ENCODE measurements around the gene CNIH3. TPM values are rescaled to one million over a fixed set of nuclear protein-coding genes. Genes with fewer than 3 reads are reported as not detected.

CNIH3 gene
- polyA plus RNA-seq, 3 donors, result 9.6 to 9.9 (median 9.8) TPM

- no peak for DNase-seq (ENCODE audit: low read depth in 3 of 3, low spot score in 2 of 3)
Measured at GRCh38 chr1:224713228-224713627, 97.1 kb downstream of the CNIH3 start.

GRCh38 chr1:224714553-224714952 lies 98.4 kb downstream of the CNIH3 start:
- no peak for DNase-seq (ENCODE audit: low read depth in 3 of 3, low spot score in 2 of 3)

DNA sequence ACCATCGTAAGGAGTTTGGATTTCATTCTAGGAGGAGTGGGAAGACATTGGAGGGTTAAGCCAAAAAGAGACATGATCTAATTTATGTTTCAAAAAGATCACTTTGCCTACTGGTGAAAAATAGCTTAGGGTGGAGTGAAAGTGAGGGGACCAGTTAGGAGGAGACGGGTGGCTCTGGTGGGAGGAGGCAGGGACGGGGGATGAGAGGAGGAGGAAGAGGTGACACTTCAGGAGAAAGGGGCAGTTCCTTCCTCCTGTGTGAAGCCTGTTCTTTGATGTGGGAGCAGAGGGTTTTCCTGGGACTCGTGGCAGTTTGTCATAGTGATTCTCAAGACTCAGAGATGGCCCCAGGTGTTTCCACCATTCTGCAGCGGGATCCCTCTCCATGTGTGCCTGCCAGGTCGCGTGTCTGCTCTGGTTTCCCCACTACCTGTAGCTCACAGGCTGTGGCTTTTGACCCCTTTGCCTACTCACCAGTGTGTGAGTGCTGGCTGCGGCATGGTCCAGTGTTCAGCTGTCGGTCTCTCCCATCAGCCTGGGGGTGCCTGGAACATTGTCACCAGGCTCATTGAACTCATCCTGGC lies 102.4 kb downstream of the CNIH3 start:
- no peak for DNase-seq (ENCODE audit: low read depth in 3 of 3, low spot score in 2 of 3)

DNA sequence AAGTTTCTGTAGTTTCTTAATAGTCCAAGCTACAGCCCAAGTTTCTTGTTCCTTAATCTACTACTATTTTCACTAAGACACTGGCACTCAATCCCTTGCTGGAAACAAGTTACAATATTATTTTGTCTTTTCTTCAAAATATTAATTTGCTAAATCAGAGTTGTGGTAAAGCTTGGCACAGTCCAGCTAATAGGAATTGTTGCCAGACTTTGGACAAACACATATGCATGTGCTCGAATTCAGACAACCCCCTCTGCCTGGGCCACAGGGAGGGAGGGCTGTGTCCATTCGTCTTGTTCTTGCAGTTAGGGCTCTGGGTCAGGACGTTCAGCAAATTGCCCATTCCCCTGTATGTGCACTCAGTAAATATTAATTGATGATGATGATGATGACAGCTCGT lies 103.6 kb downstream of the CNIH3 start:
- DNase-seq (ENCODE audit: low read depth in 3 of 3, low spot score in 2 of 3), result no peak

GRCh38 chr1:224720216-224720615 lies 104.1 kb downstream of the CNIH3 start:
- DNase-seq (ENCODE audit: low read depth in 3 of 3, low spot score in 2 of 3), result no peak

- DNase-seq (ENCODE audit: low read depth in 3 of 3, low spot score in 2 of 3), result no peak
Measured at GRCh38 chr1:224721000-224721399, 104.9 kb downstream of the CNIH3 start.

DNA sequence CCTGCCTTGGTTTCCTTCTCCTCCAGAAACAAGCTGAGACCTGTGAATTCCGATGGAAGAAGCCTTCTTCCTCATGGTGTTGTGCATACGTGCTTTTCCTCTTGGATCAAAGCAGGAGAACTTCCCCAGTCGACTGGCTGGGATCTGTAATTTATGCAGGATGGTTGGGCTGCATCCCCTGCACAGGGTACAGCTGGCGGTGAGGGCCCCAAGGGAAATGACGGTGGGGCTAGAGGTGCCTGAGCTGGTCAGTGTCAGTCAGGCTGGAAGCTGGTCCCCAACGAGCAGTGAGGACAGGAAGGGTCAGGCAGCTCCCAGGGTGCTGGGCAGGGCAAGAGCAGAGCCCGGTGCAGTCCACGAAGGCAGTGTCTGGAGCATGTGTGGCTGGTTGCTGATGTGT lies 106.7 kb downstream of the CNIH3 start:
- DNase-seq (ENCODE audit: low read depth in 3 of 3, low spot score in 2 of 3), result no peak

GRCh38 chr1:224724566-224724965 lies 108.4 kb downstream of the CNIH3 start:
- no peak for DNase-seq (ENCODE audit: low read depth in 3 of 3, low spot score in 2 of 3)

DNA sequence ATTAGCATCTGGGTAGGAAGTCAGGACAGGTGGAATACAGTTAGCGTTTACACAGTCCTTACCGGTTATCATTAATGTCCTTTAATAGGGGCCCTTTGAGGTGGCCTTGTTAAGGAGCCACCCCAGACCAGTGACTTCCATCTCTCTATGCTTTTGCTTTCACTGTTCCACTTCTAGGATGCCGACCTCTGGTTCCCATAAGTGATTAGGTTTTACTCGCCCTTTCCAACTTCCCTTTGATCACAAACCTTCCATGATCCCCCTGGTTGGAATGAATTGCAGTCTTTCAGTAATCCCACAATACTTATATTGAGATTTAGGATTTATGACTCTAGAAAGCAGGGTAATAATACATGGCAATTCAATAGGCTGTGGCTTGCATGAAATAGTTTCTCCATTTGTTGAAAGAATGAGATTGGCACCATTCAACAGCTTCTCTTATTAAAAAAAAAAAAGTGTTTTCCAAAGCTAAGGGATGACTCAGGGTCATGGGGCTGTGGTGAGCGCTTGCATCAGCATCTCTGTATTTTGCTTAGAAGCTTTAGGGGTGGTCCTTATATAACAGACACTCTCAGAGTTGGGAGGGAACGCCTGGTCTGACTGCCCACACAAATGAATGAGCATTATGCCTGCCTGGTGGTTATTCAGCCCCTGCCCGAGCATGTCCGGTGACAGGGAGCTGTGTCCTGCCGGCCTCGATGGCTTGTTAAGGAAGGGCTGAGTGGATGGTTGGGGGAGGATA lies 110.5 kb downstream of the CNIH3 start:
- no peak for DNase-seq (ENCODE audit: low read depth in 3 of 3, low spot score in 2 of 3)

GRCh38 chr1:224727351-224728289 lies 111.5 kb downstream of the CNIH3 start:
- DNase-seq (ENCODE audit: low read depth in 3 of 3, low spot score in 2 of 3), result no peak

DNA sequence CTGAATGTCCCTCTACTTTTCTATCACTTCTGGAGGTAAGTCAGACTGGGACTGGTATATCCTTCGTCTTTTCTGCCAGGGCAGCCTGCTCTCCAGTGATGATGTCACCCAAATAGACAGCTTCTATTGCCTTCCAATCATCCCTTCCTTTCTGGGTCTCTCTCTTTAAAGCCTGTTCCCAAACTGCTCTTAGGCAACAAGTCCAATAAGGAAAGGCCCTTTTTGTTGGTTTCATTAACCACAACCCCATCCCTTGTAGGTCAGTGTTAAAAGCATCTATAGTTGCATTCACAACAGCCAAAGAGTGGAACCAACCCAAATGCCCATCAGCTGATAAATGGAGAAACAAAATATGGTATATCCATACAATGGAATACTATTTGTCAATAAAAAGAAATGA lies 114.4 kb downstream of the CNIH3 start:
- DNase-seq (ENCODE audit: low read depth in 3 of 3, low spot score in 2 of 3), result no peak

DNA sequence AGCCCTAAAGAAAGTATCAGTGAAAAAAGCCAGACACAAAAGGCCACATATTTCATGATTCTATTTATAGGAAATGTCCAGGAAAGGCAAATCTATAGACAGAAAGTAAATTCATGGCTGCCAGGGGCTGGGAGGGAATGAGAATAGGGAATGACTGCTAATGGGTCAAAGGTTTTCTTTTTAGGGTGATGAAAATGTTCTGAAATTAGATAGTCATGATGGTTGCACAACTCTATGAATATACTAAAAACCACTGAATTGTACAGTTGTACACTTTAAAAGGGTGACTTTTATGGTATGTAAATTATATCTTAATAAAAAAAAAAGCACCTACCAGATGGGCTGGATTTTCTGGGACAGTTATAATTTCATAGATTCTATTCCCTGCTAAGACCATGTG lies 114.8 kb downstream of the CNIH3 start:
- no peak for DNase-seq (ENCODE audit: low read depth in 3 of 3, low spot score in 2 of 3)

DNA sequence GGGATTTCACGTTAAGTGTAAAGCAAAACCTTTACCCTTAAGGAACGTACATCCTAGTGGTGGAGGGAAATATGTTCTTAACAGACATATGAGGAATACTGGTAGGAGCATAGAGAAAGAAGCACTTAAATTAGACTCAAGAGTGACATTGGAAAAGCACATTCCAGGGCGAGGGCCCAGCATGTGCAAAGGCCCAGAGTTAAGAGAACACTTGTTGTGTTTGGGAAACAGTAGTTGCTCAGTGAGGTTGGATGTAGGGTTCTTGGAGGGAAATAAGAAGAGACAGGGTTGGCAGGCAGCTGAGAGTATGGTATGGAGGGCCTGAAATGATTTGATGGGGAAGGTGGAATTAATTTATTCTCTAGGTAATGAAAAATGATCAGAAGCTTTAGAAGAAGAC lies 115.5 kb downstream of the CNIH3 start:
- no peak for DNase-seq (ENCODE audit: low read depth in 3 of 3, low spot score in 2 of 3)

GRCh38 chr1:224732377-224733026 lies 116.4 kb downstream of the CNIH3 start:
- no peak for DNase-seq (ENCODE audit: low read depth in 3 of 3, low spot score in 2 of 3)

DNA sequence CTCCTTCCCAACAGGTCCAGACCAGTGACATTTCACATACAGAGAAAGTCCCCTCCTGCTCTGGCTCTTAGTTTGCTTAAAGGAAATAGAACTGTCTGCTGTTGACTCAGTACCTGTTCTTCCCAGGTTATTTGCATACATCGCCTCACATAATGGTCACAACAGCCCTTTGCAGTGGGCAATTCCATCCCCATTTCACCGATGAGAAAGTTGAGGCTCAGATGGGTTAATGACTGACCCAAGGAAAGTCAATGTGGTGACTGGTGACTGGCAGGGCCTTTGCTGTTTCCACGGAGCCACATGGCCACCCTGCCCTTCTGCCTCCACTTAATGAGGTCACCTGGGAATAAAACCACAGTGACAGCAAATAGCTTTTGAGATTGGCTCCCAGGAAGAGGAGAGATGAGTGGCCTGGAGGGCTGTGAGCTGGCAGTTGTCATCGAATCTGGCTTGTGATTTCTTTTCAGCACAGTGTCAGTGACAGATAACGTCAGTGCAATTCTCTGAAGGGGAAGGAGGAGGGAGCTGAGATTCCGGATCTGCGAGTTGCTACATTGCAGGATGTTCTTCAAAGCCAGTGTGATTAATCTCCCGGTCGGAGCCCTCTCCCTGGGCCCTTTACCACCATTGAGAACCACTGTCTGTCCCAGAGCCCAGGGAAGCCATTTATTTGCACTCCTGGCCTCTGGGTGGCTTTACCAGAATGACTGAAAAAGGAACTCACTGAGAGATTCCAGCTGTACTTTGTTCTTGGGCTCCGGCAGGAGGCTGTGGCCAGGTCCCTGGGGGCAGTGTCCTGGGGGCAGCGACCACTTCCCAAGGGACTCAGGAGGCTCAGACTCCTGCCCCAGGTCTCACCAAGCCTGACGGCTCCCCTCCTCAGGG lies 117.2 kb downstream of the CNIH3 start:
- DNase-seq (ENCODE audit: low read depth in 3 of 3, low spot score in 2 of 3), result no peak

- DNase-seq (ENCODE audit: low read depth in 3 of 3, low spot score in 2 of 3), result no peak
Measured at GRCh38 chr1:224734261-224734935, 118.3 kb downstream of the CNIH3 start.

- no peak for DNase-seq (ENCODE audit: low read depth in 3 of 3, low spot score in 2 of 3)
Measured at GRCh38 chr1:224735159-224735558, 119.0 kb downstream of the CNIH3 start.

DNA sequence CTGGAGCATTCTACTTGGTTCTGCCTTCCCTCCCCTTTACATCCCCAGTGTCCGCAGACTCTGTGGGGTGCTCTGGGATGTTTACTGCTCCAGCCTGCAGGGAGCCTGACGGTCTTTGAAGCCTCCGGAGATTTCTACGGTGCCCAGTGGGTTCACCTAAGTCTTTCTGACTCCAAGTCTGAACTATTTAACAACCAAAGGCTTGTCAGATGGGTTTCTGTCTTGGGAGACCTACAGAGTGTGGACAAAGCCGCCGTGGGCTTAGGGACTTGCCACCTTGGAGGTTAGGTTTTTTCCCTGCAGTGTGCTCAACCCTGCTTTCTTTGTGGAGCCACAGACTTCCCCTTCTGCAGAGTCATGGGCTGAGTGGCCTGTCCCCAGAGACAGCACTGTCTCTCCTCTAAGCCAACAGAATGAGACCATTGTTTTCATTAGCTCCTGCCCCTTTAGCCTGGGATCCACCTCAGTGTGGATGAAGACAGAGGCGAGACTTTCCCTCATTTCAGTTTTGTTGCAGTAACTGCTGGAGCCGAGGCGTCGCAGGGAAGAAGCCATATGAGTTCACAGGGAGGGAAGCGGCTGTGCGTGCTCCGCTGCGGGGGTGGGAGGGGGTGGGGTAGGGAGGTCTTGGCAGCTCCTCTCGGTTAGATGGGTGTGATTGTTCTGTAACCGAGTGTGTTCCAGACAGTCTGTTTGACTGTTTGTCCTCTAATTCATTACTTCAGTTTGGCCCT lies 120.7 kb downstream of the CNIH3 start:
- no peak for DNase-seq (ENCODE audit: low read depth in 3 of 3, low spot score in 2 of 3)

DNA sequence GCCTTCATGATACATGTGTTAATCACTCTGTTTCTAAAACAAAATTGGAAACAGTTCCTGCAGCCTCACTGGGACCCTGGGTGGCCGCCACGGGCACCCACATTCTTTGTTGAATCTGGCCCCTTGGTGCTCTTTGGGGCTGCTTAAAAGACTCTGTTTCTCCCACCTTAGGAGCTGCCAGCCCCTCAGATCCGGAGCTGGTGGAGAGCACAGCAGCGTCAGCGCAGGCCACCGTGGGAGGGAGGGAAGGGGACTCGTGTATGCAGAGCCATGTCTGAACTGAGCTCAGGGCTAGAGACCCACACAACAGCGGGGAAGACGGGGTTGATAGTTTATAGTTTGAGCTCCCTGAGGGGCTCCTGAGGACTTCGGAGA lies 121.2 kb downstream of the CNIH3 start:
- DNase-seq (ENCODE audit: low read depth in 3 of 3, low spot score in 2 of 3), result no peak
